Upper lobe of left lung (tissue), 6 donors: ENCODE results near the gene NKAIN2. TPM values are rescaled to one million over a fixed set of nuclear protein-coding genes. Genes with fewer than 3 reads are reported as not detected.

ENCODE experiments used
- ATAC-seq, 2 donors: fragments of 200-7000 bp; cut with Tn5 transposase; one replicate each; pipeline ENCODE4 v1.9.1; 2022; ENCODE audit warnings: mild to moderate bottlenecking in 2 of 2, moderate library complexity in 2 of 2; ENCODE audit not compliant: low FRiP score in 2 of 2
- DNase-seq, 2 donors: peaks; one replicate each; pipeline ENCODE4 v3.0.0-alpha.2; 2019 to 2020
- H3K27ac ChIP-seq, 4 donors: fragments of 200-600 bp; sonication (generic); one replicate each; pipeline ENCODE4 v1.5.1; 2016 to 2019
- H3K27me3 ChIP-seq, 4 donors: fragments of 200-600 bp; sonication (generic); one replicate each; pipeline ENCODE4 v1.5.1; 2017 to 2019
- H3K36me3 ChIP-seq, 4 donors: fragments of 200-600 bp; sonication (generic); one replicate each; pipeline ENCODE4 v1.5.1; 2016 to 2019
- H3K4me1 ChIP-seq, 4 donors: fragments of 200-600 bp; sonication (generic); one replicate each; pipeline ENCODE4 v1.5.1; 2018 to 2019
- H3K4me3 ChIP-seq, 4 donors: fragments of 200-600 bp; sonication (generic); one replicate each; pipeline ENCODE4 v1.5.1; 2017 to 2019; ENCODE audit warnings: mild to moderate bottlenecking in 2 of 4, moderate library complexity in 1 of 4
- H3K9me3 ChIP-seq, 4 donors: fragments of 200-600 bp; sonication (generic); one replicate each; pipeline ENCODE4 v1.5.1; 2018 to 2019
- CTCF ChIP-seq, 6 experiments: fragments of 450-650 bp in 4 of 6; fragments of 200-600 bp in 2 of 6; sonication (generic) in 2 of 6; IDR thresholded peaks; one replicate each; pipeline ENCODE4 v1.5.1; 2016 to 2019; ENCODE audit warnings: antibody characterized with exemption in 6 of 6
- EP300 ChIP-seq, 4 donors: sonication (generic); formaldehyde crosslinking; IDR thresholded peaks; one replicate each; pipeline ENCODE4 v1.5.1; 2017; ENCODE audit warnings: antibody characterized with exemption in 4 of 4, control low read depth in 2 of 4
- POLR2A ChIP-seq, 4 donors: fragments of 450-650 bp; IDR thresholded peaks; one replicate each; pipeline ENCODE4 v1.5.1; 2016 to 2017; ENCODE audit warnings: antibody characterized with exemption in 4 of 4, mild to moderate bottlenecking in 2 of 4
- POLR2AphosphoS5 ChIP-seq, 2 donors: sonication (generic); formaldehyde crosslinking; IDR thresholded peaks; one replicate each; pipeline ENCODE4 v1.5.1; 2017; ENCODE audit warnings: antibody characterized with exemption in 2 of 2
- WGBS, 2 donors: methylation state at CpG; one replicate each; pipeline ENCODE4 v1.1.5; 2017 to 2018; 5-methylcytosine and 5-hydroxymethylcytosine counted together
- total RNA-seq, 6 donors: library from RNA; depleted of rRNA in 4 of 6; stranded (reverse); fragments of >200 nt in 4 of 6; gene quantifications; one replicate each; pipeline versions ENCODE4 v1.1.0 to v1.2.1, GENCODE V29; 2016 to 2021
- donor health status: DM: no; HTN: no; CAD: no; lungs with moderate emphysema.
- donor health status: DM: no; HTN: yes; CAD: no; lungs with severe emphysema.

NKAIN2 gene
- total RNA-seq, 6 donors from 2014 or later = 0.13 to 0.20 TPM; not detected in 4

DNA sequence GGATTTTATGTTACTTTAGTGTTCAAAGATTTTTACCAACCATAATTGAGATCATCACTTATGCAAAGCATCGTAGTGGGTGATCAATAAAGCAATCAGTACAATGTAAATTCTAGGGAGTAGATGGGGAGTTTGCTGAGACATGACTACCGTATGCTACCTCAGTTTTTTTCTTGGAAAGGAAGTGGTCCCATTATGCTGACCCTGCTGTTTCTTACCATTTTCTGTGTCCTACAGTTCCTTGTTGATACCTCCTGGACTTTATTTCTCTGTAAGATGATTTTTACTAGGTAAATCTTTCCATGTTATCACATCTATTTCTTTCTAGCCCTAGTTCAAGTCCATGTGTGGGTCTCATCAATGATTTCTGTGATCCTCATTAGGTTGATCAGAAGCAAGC is 19.3 kb upstream of the NKAIN2 start:
- 71 to 82% methylated on average over 2 of the region's 2 CpGs for WGBS, 2 donors
- DNase-seq (no peak), ATAC-seq (no peak)
- Histone ChIP-seq H3K36me3 (no peaks in the 10 kb centered on the region), H3K27ac (no peak overlapping the region), H3K9me3 (no peaks in the 10 kb centered on the region), H3K27me3 (no peaks in the 10 kb centered on the region), H3K4me3 (no peak overlapping the region), H3K4me1 (no peaks in the 10 kb centered on the region)
- no peak for TF ChIP-seq CTCF (IDR thresholded peaks at IDR 0.05)
- TF ChIP-seq POLR2A (IDR thresholded peaks at IDR 0.05) = no peak
- TF ChIP-seq POLR2AphosphoS5 (IDR thresholded peaks at IDR 0.05) = no peak
- no peak for TF ChIP-seq EP300 (IDR thresholded peaks at IDR 0.05)

- TF ChIP-seq POLR2AphosphoS5 (IDR thresholded peaks at IDR 0.05) = no peak
- no peak for TF ChIP-seq EP300 (IDR thresholded peaks at IDR 0.05)
- TF ChIP-seq POLR2A (IDR thresholded peaks at IDR 0.05) = no peak
- no peak for TF ChIP-seq CTCF (IDR thresholded peaks at IDR 0.05)
- WGBS, 2 donors = 86 to 87% methylated on average over 3 of the region's 3 CpGs
- DNase-seq (no peak), ATAC-seq (no peak)
- Histone ChIP-seq H3K36me3 (no peaks in the 10 kb centered on the region), H3K27me3 (no peaks in the 10 kb centered on the region), H3K4me1 (no peaks in the 10 kb centered on the region), H3K9me3 (no peaks in the 10 kb centered on the region), H3K27ac (no peak overlapping the region), H3K4me3 (no peak overlapping the region)
Measured at GRCh38 chr6:123785039-123785438, 18.6 kb upstream of the NKAIN2 start.

DNA sequence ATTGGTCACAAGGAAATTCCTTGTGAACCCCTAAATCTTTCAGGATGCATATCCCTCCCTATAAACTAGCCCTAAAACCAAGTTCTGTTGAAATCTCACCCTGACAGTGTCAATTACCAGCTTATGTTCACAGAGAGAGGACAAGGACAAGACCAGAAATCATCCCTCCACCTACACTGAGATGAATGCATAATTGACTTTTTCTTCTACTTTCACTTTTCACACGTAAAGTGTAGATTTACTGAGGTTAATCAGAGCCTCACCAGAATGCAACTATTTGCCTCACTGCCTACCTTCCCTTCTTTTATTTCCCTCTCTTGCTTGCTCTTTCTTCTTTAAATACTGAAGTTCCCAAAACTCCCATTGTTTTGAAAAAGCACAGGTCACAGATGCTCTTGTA is 15.3 kb upstream of the NKAIN2 start:
- no peaks in the 10 kb centered on the region for H3K36me3 ChIP-seq
- TF ChIP-seq CTCF (IDR thresholded peaks at IDR 0.05) (no peak), POLR2AphosphoS5 (IDR thresholded peaks at IDR 0.05) (no peak), EP300 (IDR thresholded peaks at IDR 0.05) (no peak), POLR2A (IDR thresholded peaks at IDR 0.05) (no peak)
- no peaks in the 10 kb centered on the region for H3K9me3 ChIP-seq
- no peak for DNase-seq
- no peaks in the 10 kb centered on the region for H3K4me1 ChIP-seq
- H3K27ac ChIP-seq = no peak overlapping the region
- no peak for ATAC-seq
- no peaks in the 10 kb centered on the region for H3K27me3 ChIP-seq
- WGBS, 2 donors = 77 to 78% methylated on average over 1 of the region's 1 CpG
- no peak overlapping the region for H3K4me3 ChIP-seq

DNA sequence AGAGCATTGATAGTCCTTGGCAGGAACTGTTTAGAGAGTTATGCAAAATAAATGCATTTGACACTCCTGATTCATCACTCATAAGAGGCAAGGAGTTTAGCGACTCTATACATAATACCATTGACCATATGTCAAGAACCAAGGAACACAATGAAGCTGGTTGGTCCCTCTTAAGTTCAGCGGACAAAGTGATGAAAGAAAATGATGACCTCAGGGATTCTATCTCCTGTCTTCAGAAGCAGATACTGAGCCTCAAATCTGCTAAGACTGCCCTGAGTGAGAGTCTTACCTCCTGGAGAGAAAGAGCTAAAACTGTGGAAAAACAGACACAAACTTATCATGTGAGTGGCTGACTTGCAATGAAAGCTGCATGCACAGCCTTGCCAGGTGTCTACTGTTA is 9.5 kb upstream of the NKAIN2 start:
- TF ChIP-seq CTCF (IDR thresholded peaks at IDR 0.05) (no peak), POLR2AphosphoS5 (IDR thresholded peaks at IDR 0.05) (no peak), EP300 (IDR thresholded peaks at IDR 0.05) (no peak), POLR2A (IDR thresholded peaks at IDR 0.05) (no peak)
- Histone ChIP-seq H3K9me3 (no peaks in the 10 kb centered on the region), H3K4me1 (no peaks in the 10 kb centered on the region), H3K4me3 (no peak overlapping the region), H3K27ac (no peak overlapping the region), H3K27me3 (no peaks in the 10 kb centered on the region), H3K36me3 (no peaks in the 10 kb centered on the region)
- no peak for ATAC-seq
- 97% methylated on average over 2 of the region's 2 CpGs for WGBS, 2 donors
- DNase-seq = no peak

- ATAC-seq (no peak), DNase-seq (no peak)
- Histone ChIP-seq H3K4me3 (no peak overlapping the region), H3K4me1 (no peaks in the 10 kb centered on the region), H3K36me3 (no peaks in the 10 kb centered on the region), H3K27ac (no peak overlapping the region), H3K27me3 (no peaks in the 10 kb centered on the region), H3K9me3 (no peaks in the 10 kb centered on the region)
- TF ChIP-seq CTCF (IDR thresholded peaks at IDR 0.05) (no peak), EP300 (IDR thresholded peaks at IDR 0.05) (no peak), POLR2A (IDR thresholded peaks at IDR 0.05) (no peak), POLR2AphosphoS5 (IDR thresholded peaks at IDR 0.05) (no peak)
Measured at GRCh38 chr6:123794799-123795198, 8.9 kb upstream of the NKAIN2 start.
